Progenitor cell of endocrine pancreas (in vitro differentiated cells): ENCODE results near the gene KATNB1. TPM values are rescaled to one million over a fixed set of nuclear protein-coding genes. Genes with fewer than 3 reads are reported as not detected.
"Not testable (repeated sequence)": the region's sequence is repeated elsewhere in the genome, so short reads cannot be mapped to it uniquely, and the experiment has no call there.

Source experiments
- DNase-seq: peaks from one replicate; pipeline ENCODE4 v3.0.0; 2021; ENCODE audit warnings: low spot score; ENCODE audit not compliant: unreplicated experiment
- H3K27ac Mint-ChIP-seq: 2 replicates; pipeline ENCODE4 v1.8.0; 2021; ENCODE audit warnings: mild to moderate bottlenecking, moderate library complexity, mixed read lengths
- H3K27me3 Mint-ChIP-seq: 2 replicates; pipeline ENCODE4 v1.8.0; 2021; ENCODE audit warnings: mixed read lengths
- H3K36me3 Mint-ChIP-seq: 2 replicates; pipeline ENCODE4 v1.8.0; 2022; ENCODE audit warnings: mixed read lengths; ENCODE audit not compliant: insufficient read depth
- H3K4me1 Mint-ChIP-seq: 2 replicates; pipeline ENCODE4 v1.8.0; 2021; ENCODE audit warnings: low read depth, mixed read lengths
- H3K4me3 Mint-ChIP-seq: 2 replicates; pipeline ENCODE4 v1.8.0; 2021; ENCODE audit warnings: low read depth, mild to moderate bottlenecking, moderate library complexity, mixed read lengths
- H3K9me3 Mint-ChIP-seq: 2 replicates; pipeline ENCODE4 v1.8.0; 2021; ENCODE audit warnings: low read depth, mixed read lengths
- total RNA-seq: library from RNA; stranded (reverse); gene quantifications from 2 replicates; pipeline ENCODE4 v1.2.1, GENCODE V29; 2021
- TF ChIP-seq, protein P1 (sequence below): fragments of 200-600 bp; sonication (generic); IDR thresholded peaks from one replicate; pipeline ENCODE4 v1.5.0; 2021; ENCODE audit warnings: antibody characterized with exemption, mild to moderate bottlenecking; ENCODE audit not compliant: unreplicated experiment

Gene KATNB1
- total RNA-seq, 1 donor from 2014 or later: 32.0 TPM

- DNase-seq: no peak
- no peaks in the 10 kb centered on the region for H3K27me3 Mint-ChIP-seq
- TF ChIP-seq, protein P1, sequence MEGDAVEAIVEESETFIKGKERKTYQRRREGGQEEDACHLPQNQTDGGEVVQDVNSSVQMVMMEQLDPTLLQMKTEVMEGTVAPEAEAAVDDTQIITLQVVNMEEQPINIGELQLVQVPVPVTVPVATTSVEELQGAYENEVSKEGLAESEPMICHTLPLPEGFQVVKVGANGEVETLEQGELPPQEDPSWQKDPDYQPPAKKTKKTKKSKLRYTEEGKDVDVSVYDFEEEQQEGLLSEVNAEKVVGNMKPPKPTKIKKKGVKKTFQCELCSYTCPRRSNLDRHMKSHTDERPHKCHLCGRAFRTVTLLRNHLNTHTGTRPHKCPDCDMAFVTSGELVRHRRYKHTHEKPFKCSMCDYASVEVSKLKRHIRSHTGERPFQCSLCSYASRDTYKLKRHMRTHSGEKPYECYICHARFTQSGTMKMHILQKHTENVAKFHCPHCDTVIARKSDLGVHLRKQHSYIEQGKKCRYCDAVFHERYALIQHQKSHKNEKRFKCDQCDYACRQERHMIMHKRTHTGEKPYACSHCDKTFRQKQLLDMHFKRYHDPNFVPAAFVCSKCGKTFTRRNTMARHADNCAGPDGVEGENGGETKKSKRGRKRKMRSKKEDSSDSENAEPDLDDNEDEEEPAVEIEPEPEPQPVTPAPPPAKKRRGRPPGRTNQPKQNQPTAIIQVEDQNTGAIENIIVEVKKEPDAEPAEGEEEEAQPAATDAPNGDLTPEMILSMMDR: no peak
- no peak overlapping the region for H3K27ac Mint-ChIP-seq
- H3K4me1 Mint-ChIP-seq: peaks cover 17% of the 10 kb centered on the region
- H3K4me3 Mint-ChIP-seq: no peak overlapping the region
- H3K9me3 Mint-ChIP-seq: no peaks in the 10 kb centered on the region
- no peaks in the 10 kb centered on the region for H3K36me3 Mint-ChIP-seq
These were observed 27.4 kb upstream of the KATNB1 start for GRCh38 chr16:57708168-57708567.

DNA sequence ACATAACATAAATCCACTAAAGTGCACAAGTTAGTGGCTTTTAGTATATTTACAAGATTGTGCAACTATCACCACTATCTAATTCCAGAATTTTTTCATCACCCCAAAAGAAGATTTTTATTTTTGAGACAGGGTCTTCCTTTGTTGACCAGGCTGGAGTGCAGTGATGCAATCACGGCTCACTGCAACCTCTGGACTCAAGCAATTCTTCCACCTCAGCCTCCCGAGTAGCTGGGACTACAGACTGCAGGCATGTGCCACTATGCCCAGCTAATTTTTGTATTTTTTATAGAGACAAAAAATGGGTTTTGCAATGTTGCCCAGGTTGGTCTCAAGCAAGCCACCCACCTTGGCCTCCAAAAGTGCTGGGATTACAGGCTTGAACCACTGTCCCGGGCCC, 25.9 kb upstream of the KATNB1 start:
- TF ChIP-seq, protein P1: no peak
- DNase-seq: no peak
- H3K27ac Mint-ChIP-seq: no peak overlapping the region
- no peak overlapping the region for H3K4me3 Mint-ChIP-seq
- no peaks in the 10 kb centered on the region for H3K9me3 Mint-ChIP-seq
- no peaks in the 10 kb centered on the region for H3K27me3 Mint-ChIP-seq
- peaks cover 6% of the 10 kb centered on the region for H3K4me1 Mint-ChIP-seq
- no peaks in the 10 kb centered on the region for H3K36me3 Mint-ChIP-seq

DNA sequence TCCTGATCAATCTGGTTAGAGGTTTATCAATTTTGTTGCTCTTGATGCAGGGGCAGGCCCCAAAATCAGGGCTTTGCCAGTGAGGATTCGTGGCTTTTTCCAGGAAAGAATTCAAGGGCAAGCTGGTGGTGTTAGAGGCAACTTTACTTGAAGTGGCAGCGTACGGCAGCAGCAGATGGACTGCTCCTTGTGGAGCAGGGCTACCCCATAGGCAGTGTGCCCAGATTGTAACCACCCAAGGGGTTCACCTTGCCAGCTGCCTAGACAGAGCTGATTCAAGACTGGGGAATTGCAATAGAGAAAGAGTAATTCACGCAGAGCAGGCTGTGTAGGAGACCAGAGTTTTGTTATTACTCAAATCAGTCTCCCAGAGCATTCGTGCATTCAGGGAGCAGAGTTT, 24.2 kb upstream of the KATNB1 start:
- Mint-ChIP-seq H3K27me3 (no peaks in the 10 kb centered on the region), H3K4me3 (no peak overlapping the region), H3K9me3 (no peaks in the 10 kb centered on the region), H3K36me3 (no peaks in the 10 kb centered on the region), H3K4me1 (peaks cover 5% of the 10 kb centered on the region), H3K27ac (no peak overlapping the region)
- TF ChIP-seq, protein P1: no peak
- no peak for DNase-seq

- no peaks in the 10 kb centered on the region for H3K36me3 Mint-ChIP-seq
- peaks cover 2% of the 10 kb centered on the region for H3K4me1 Mint-ChIP-seq
- TF ChIP-seq, protein P1: no peak
- H3K9me3 Mint-ChIP-seq: no peaks in the 10 kb centered on the region
- H3K27ac Mint-ChIP-seq: no peak overlapping the region
- DNase-seq: no peak
- no peak overlapping the region for H3K4me3 Mint-ChIP-seq
- no peaks in the 10 kb centered on the region for H3K27me3 Mint-ChIP-seq
These were observed 23.6 kb upstream of the KATNB1 start for GRCh38 chr16:57711993-57712392.

DNA sequence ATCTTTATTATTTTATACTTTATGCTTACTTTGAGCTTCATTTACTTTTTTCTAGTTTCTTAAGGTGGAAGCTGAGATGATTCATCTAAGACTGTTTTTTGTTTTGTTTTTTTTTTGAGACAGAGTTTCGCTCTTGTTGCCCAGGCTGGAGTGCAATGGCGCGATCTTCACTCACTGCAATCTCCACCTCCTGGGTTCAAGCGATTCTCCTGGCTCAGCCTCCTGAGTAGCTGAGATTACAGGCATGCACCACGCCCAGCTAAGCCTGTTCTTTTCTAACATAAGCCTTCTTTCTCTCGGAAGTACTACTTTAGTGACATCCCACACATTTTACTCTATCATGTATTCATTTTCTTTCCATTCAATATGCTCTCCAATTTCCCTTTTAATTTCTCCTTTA, 23.0 kb upstream of the KATNB1 start:
- H3K27ac Mint-ChIP-seq, H3K27me3 Mint-ChIP-seq, H3K36me3 Mint-ChIP-seq, H3K4me3 Mint-ChIP-seq, H3K9me3 Mint-ChIP-seq, H3K4me1 Mint-ChIP-seq, DNase-seq: not testable (repeated sequence)

GRCh38 chr16:57713596-57713995, 22.0 kb upstream of the KATNB1 start:
- H3K36me3 Mint-ChIP-seq: no peaks in the 10 kb centered on the region
- DNase-seq: no peak
- H3K9me3 Mint-ChIP-seq: no peaks in the 10 kb centered on the region
- H3K27me3 Mint-ChIP-seq: no peaks in the 10 kb centered on the region
- TF ChIP-seq, protein P1: no peak
- H3K27ac Mint-ChIP-seq: no peak overlapping the region
- no peak overlapping the region for H3K4me3 Mint-ChIP-seq
- peaks cover 2% of the 10 kb centered on the region for H3K4me1 Mint-ChIP-seq
